Measurements from ENCODE around the gene WDFY3. TPM values are rescaled to one million over a fixed set of nuclear protein-coding genes. Genes with fewer than 3 reads are reported as not detected.

The WDFY3 gene
- total and polyA plus RNA-seq, 4 donors, result 7.5 to 229 (median 75.8) TPM

DNA sequence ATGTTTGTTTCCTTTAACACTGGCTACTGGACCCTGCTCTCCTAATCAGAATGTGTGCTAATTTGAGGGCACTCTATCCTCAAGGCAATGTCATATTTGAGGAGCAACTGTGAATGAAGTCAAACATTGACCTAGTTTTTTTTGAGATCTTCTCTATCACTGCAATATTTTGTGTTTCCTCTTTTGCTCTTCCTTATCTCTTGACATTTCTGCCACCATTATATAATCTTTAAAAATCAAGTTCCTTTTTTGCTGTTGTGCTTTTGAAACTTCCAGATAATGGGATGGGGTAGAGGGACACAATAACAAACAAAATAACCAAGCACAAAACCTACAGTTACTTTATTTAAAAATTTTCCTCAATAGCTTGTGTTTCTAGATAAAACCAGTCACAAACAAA, 7.4 kb upstream of the WDFY3 start:
- TF ChIP-seq, protein P1, sequence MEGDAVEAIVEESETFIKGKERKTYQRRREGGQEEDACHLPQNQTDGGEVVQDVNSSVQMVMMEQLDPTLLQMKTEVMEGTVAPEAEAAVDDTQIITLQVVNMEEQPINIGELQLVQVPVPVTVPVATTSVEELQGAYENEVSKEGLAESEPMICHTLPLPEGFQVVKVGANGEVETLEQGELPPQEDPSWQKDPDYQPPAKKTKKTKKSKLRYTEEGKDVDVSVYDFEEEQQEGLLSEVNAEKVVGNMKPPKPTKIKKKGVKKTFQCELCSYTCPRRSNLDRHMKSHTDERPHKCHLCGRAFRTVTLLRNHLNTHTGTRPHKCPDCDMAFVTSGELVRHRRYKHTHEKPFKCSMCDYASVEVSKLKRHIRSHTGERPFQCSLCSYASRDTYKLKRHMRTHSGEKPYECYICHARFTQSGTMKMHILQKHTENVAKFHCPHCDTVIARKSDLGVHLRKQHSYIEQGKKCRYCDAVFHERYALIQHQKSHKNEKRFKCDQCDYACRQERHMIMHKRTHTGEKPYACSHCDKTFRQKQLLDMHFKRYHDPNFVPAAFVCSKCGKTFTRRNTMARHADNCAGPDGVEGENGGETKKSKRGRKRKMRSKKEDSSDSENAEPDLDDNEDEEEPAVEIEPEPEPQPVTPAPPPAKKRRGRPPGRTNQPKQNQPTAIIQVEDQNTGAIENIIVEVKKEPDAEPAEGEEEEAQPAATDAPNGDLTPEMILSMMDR (IDR thresholded peaks at IDR 0.05; ENCODE audit: control extremely low read depth, extremely low read depth), result no peak
- DNase-seq (no peak), ATAC-seq (ENCODE audit: insufficient read depth, low FRiP score) (no peak)
- Histone ChIP-seq H3K27me3 (ENCODE audit: control insufficient read depth in 3 of 3, insufficient read depth in 3 of 3, low read length in 2 of 3) (no peaks in the 10 kb centered on the region), H3K4me3 (no peak overlapping the region), H3K9ac (ENCODE audit: insufficient read depth in 1 of 2, low read length in 2 of 2) (no peak overlapping the region), H3K4me1 (ENCODE audit: control insufficient read depth in 5 of 5, insufficient read depth in 5 of 5, low read length in 5 of 5) (peaks cover 0 to 5% (median 0%) of the 10 kb centered on the region in 5 donors), H3K27ac (ENCODE audit: low read depth in 1 of 2, low read length in 1 of 2) (no peak overlapping the region), H3K36me3 (ENCODE audit: control insufficient read depth in 4 of 4, insufficient read depth in 4 of 4, low read length in 4 of 4) (peaks cover 0 to 3% (median 0%) of the 10 kb centered on the region in 4 donors), H3K9me3 (ENCODE audit: control insufficient read depth in 4 of 4, insufficient read depth in 3 of 4, low read length in 3 of 4) (no peaks in the 10 kb centered on the region)

DNA sequence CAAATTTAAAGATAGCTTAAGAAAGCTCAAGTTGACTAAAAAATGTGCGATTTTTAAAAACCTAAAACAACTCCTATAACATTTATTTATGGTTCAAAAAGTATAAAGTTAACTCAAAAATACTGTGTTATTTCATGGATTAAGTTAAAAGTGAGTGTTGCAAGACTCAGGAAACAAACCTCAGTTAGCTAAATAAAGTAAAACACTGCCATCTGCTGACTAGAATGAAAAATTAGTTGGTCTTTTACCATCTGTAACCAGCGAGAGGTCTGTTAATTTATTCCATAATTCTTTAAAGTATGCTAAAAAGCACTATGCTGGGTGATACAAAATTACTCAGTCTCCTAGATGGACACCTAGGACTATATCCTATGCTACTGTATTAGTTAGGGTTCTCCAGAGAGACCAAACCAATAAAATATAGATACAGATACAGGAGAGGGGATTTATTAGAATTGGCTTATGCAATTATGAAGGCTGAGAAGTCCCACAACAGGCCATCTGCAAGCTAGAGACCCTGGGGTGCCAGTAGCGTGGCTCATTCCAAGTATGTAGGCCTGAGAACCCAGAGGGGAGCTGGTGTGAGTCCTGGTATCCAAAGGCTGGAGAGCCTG, 4.9 kb upstream of the WDFY3 start:
- H3K27me3 ChIP-seq (ENCODE audit: control insufficient read depth in 3 of 3, insufficient read depth in 3 of 3, low read length in 2 of 3), result no peaks in the 10 kb centered on the region
- DNase-seq, result peak in 2 of 3 donors; percentile 73 to 80
- no peaks in the 10 kb centered on the region for H3K9me3 ChIP-seq (ENCODE audit: control insufficient read depth in 4 of 4, insufficient read depth in 3 of 4, low read length in 3 of 4)
- no peak overlapping the region for H3K27ac ChIP-seq (ENCODE audit: low read depth in 1 of 2, low read length in 1 of 2)
- 11 to 19% methylated on average over 3 of the region's 3 CpGs for WGBS, 2 donors
- H3K4me3 ChIP-seq, result no peak overlapping the region
- no peak overlapping the region for H3K9ac ChIP-seq (ENCODE audit: insufficient read depth in 1 of 2, low read length in 2 of 2)
- TF ChIP-seq, protein P1 (IDR thresholded peaks at IDR 0.05; ENCODE audit: control extremely low read depth, extremely low read depth), result peak; percentile 42
- H3K4me1 ChIP-seq (ENCODE audit: control insufficient read depth in 5 of 5, insufficient read depth in 5 of 5, low read length in 5 of 5), result peaks cover 0 to 13% (median 0%) of the 10 kb centered on the region in 5 donors
- ATAC-seq (ENCODE audit: insufficient read depth, low FRiP score), result no peak
- H3K36me3 ChIP-seq (ENCODE audit: control insufficient read depth in 4 of 4, insufficient read depth in 4 of 4, low read length in 4 of 4), result peaks cover 0 to 3% (median 0%) of the 10 kb centered on the region in 4 donors

DNA sequence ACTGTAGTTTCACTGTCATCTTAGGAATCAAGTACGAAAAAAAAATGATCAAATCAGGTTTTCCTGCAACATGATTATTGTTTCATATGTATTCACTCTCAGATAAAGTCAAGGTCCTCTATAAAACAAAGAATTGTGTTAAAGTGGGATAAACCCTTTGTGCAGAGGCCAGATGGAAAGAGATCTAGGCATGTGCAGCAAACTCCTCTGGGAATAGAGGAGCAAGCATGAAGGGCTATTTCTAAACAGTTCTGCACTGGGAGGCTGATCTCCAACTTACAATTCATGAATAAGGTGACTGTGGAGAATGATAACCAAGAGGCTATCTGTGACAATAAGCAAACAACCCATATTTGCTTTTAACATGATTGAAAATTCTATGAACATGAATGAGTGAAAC, 2.4 kb upstream of the WDFY3 start:
- TF ChIP-seq, protein P1 (IDR thresholded peaks at IDR 0.05; ENCODE audit: control extremely low read depth, extremely low read depth), result no peak
- no peak overlapping the region for H3K9ac ChIP-seq (ENCODE audit: insufficient read depth in 1 of 2, low read length in 2 of 2)
- no peaks in the 10 kb centered on the region for H3K9me3 ChIP-seq (ENCODE audit: control insufficient read depth in 4 of 4, insufficient read depth in 3 of 4, low read length in 3 of 4)
- H3K4me3 ChIP-seq, result no peak overlapping the region
- peaks cover 0 to 27% (median 0%) of the 10 kb centered on the region in 5 donors for H3K4me1 ChIP-seq (ENCODE audit: control insufficient read depth in 5 of 5, insufficient read depth in 5 of 5, low read length in 5 of 5)
- no peaks in the 10 kb centered on the region for H3K27me3 ChIP-seq (ENCODE audit: control insufficient read depth in 3 of 3, insufficient read depth in 3 of 3, low read length in 2 of 3)
- H3K27ac ChIP-seq (ENCODE audit: low read depth in 1 of 2, low read length in 1 of 2), result no peak overlapping the region
- no peaks in the 10 kb centered on the region for H3K36me3 ChIP-seq (ENCODE audit: control insufficient read depth in 4 of 4, insufficient read depth in 4 of 4, low read length in 4 of 4)
- ATAC-seq (ENCODE audit: insufficient read depth, low FRiP score) (no peak), DNase-seq (no peak)
- WGBS, 2 donors, result 84 to 88% methylated on average over 1 of the region's 1 CpG
